Gastroesophageal sphincter (tissue), 4 donors: ENCODE data around the gene KLHL26. TPM values are rescaled to one million over a fixed set of nuclear protein-coding genes. Genes with fewer than 3 reads are reported as not detected.

Source experiments
- ATAC-seq: fragments of 150-250 bp; one replicate; pipeline ENCODE4 v1.9.1; 2016; ENCODE audit warnings: mild to moderate bottlenecking, moderate library complexity
- H3K27ac ChIP-seq, 4 donors: fragments of 200-600 bp; sonication (generic) in 3 of 4; 1 replicate in 3 of 4; 2 replicates in 1 of 4; pipeline ENCODE4 v1.5.1; 2016 to 2019
- H3K27me3 ChIP-seq: fragments of 200-600 bp; sonication (generic); one replicate; pipeline ENCODE4 v1.5.1; 2019
- H3K36me3 ChIP-seq, 2 donors: fragments of 200-600 bp; sonication (generic); one replicate each; pipeline ENCODE4 v1.5.1; 2019; ENCODE audit warnings: control low read depth in 1 of 2
- H3K4me1 ChIP-seq, 3 donors: fragments of 200-600 bp; sonication (generic); 1 replicate in 2 of 3; 2 replicates in 1 of 3; pipeline ENCODE4 v1.5.1; 2016 to 2019; ENCODE audit warnings: control low read depth in 2 of 3
- H3K4me3 ChIP-seq, 2 donors: fragments of 200-600 bp; sonication (generic); one replicate each; pipeline ENCODE4 v1.5.1; 2019; ENCODE audit warnings: mild to moderate bottlenecking in 1 of 2, moderate library complexity in 1 of 2
- H3K9me3 ChIP-seq, 3 donors: fragments of 200-600 bp; sonication (generic); one replicate each; pipeline ENCODE4 v1.5.1; 2017 to 2019; ENCODE audit warnings: control low read depth in 2 of 3
- CTCF ChIP-seq, 4 experiments: fragments of 200-600 bp in 2 of 4; fragments of 450-650 bp in 2 of 4; sonication (generic) in 1 of 4; IDR thresholded peaks; one replicate each; pipeline ENCODE4 v1.5.1; 2017 to 2019; ENCODE audit warnings: antibody characterized with exemption in 4 of 4, mild to moderate bottlenecking in 2 of 4, moderate library complexity in 2 of 4
- EP300 ChIP-seq: sonication (generic); formaldehyde crosslinking; IDR thresholded peaks from one replicate; pipeline ENCODE4 v1.6.1; 2017; ENCODE audit warnings: antibody characterized with exemption, mild to moderate bottlenecking
- POLR2A ChIP-seq, 2 donors: fragments of 450-650 bp; IDR thresholded peaks; one replicate each; pipeline ENCODE4 v1.6.1; 2017; ENCODE audit warnings: antibody characterized with exemption in 2 of 2, mild to moderate bottlenecking in 2 of 2, moderate library complexity in 1 of 2
- POLR2AphosphoS5 ChIP-seq: sonication (generic); formaldehyde crosslinking; IDR thresholded peaks from one replicate; pipeline ENCODE4 v1.6.1; 2017; ENCODE audit warnings: antibody characterized with exemption
- WGBS, 2 donors: methylation state at CpG; one replicate each; pipeline ENCODE4 v1.1.5; 2018; ENCODE audit warnings: low coverage in 1 of 2; 5-methylcytosine and 5-hydroxymethylcytosine counted together
- total RNA-seq, 4 donors: library from RNA; depleted of rRNA; stranded (reverse); fragments of >200 nt; gene quantifications; one replicate each; pipeline ENCODE4 v1.1.0, GENCODE V29; 2016

The KLHL26 gene
- total RNA-seq, 4 donors from 2014 or later: 12.9 to 19.0 (median 14.6) TPM

GRCh38 chr19:18687740-18688465 is 51.1 kb downstream of the KLHL26 start:
- 91% methylated on average over 1 of the region's 16 CpGs; no CpG with 5 or more reads in 1 of the 2 donors for WGBS, 2 donors
- Histone ChIP-seq H3K27me3 (no peaks in the 10 kb centered on the region), H3K4me3 (no peak overlapping the region), H3K27ac (no peak overlapping the region), H3K36me3 (no peaks in the 10 kb centered on the region), H3K9me3 (no peaks in the 10 kb centered on the region), H3K4me1 (peaks cover 0 to 32% (median 9%) of the 10 kb centered on the region in 3 donors)
- TF ChIP-seq EP300 (no peak), POLR2A (IDR thresholded peaks at IDR 0.05) (no peak), CTCF (IDR thresholded peaks at IDR 0.05) (no peak), POLR2AphosphoS5 (no peak)
- ATAC-seq: no peak

GRCh38 chr19:18696023-18696422 is 59.2 kb downstream of the KLHL26 start:
- no peak for ATAC-seq
- TF ChIP-seq POLR2A (IDR thresholded peaks at IDR 0.05): no peak
- no peak for TF ChIP-seq POLR2AphosphoS5
- TF ChIP-seq CTCF (IDR thresholded peaks at IDR 0.05): no peak
- TF ChIP-seq EP300: no peak

GRCh38 chr19:18697680-18698079 is 60.9 kb downstream of the KLHL26 start:
- Histone ChIP-seq H3K9me3 (no peaks in the 10 kb centered on the region), H3K27ac (no peak overlapping the region), H3K36me3 (no peaks in the 10 kb centered on the region), H3K4me3 (no peak overlapping the region), H3K27me3 (no peaks in the 10 kb centered on the region), H3K4me1 (peaks cover 0 to 43% (median 18%) of the 10 kb centered on the region in 3 donors)
- 60% methylated on average over 1 of the region's 3 CpGs; no CpG with 5 or more reads in 1 of the 2 donors for WGBS, 2 donors
- TF ChIP-seq EP300 (no peak), POLR2AphosphoS5 (no peak), POLR2A (IDR thresholded peaks at IDR 0.05) (no peak), CTCF (IDR thresholded peaks at IDR 0.05) (no peak)
- ATAC-seq: no peak

More at GRCh38 chr19:18696023-18696422, 59.2 kb downstream of the KLHL26 start:
- 100% methylated on average over 5 of the region's 12 CpGs; no CpG with 5 or more reads in 1 of the 2 donors for WGBS, 2 donors
- H3K4me3 ChIP-seq: no peak overlapping the region
- no peak overlapping the region for H3K27ac ChIP-seq
- H3K4me1 ChIP-seq: peaks cover 0 to 36% (median 12%) of the 10 kb centered on the region in 3 donors
- no peaks in the 10 kb centered on the region for H3K27me3 ChIP-seq
- H3K9me3 ChIP-seq: no peaks in the 10 kb centered on the region
- H3K36me3 ChIP-seq: no peaks in the 10 kb centered on the region

GRCh38 chr19:18698321-18699167 is 61.7 kb downstream of the KLHL26 start:
- TF ChIP-seq POLR2AphosphoS5 (no peak), CTCF (IDR thresholded peaks at IDR 0.05) (no peak), EP300 (no peak), POLR2A (IDR thresholded peaks at IDR 0.05) (no peak)
- Histone ChIP-seq H3K36me3 (no peaks in the 10 kb centered on the region), H3K9me3 (no peaks in the 10 kb centered on the region), H3K27me3 (no peaks in the 10 kb centered on the region), H3K27ac (no peak overlapping the region), H3K4me1 (peaks cover 0 to 43% (median 18%) of the 10 kb centered on the region in 3 donors), H3K4me3 (no peak overlapping the region)
- 88 to 97% methylated on average over 3 to 5 of the region's 18 CpGs for WGBS, 2 donors
- ATAC-seq: no peak
